Prostate gland (tissue), 2 donors: ENCODE measurements around the gene NEK10. TPM values are rescaled to one million over a fixed set of nuclear protein-coding genes. Genes with fewer than 3 reads are reported as not detected.

Source experiments
- DNase-seq: peaks from one replicate; pipeline ENCODE4 v3.0.0-alpha.2; 2019; ENCODE audit warnings: low spot score
- H3K27ac ChIP-seq, 2 donors: fragments of 200-600 bp; sonication (generic); 2 replicates each; pipeline ENCODE4 v1.5.1; 2017 to 2019
- H3K27me3 ChIP-seq: fragments of 200-600 bp; sonication (generic); replicated peaks from 2 replicates; pipeline ENCODE4 v1.5.1; 2019; ENCODE audit not compliant: insufficient read depth
- H3K36me3 ChIP-seq, 2 donors: fragments of 200-600 bp; sonication (generic); 1 replicate in 1 of 2; 2 replicates in 1 of 2; pipeline versions ENCODE4 v1.5.1 to v1.8.1; 2017 to 2019
- H3K4me1 ChIP-seq: fragments of 200-600 bp; sonication (generic); replicated peaks from 2 replicates; pipeline ENCODE4 v1.5.1; 2019
- H3K4me3 ChIP-seq, 2 donors: fragments of 200-600 bp; sonication (generic); 2 replicates each; pipeline ENCODE4 v1.5.1; 2017 to 2019
- H3K9me3 ChIP-seq: fragments of 200-600 bp; sonication (generic); 2 replicates; pipeline ENCODE4 v1.5.1; 2017
- POLR2A ChIP-seq: fragments of 450-650 bp; IDR thresholded peaks from one replicate; pipeline ENCODE4 v1.6.1; 2016; ENCODE audit warnings: antibody characterized with exemption, mild to moderate bottlenecking
- POLR2AphosphoS5 ChIP-seq: sonication (generic); formaldehyde crosslinking; IDR thresholded peaks from one replicate; pipeline ENCODE4 v1.6.1; 2017; ENCODE audit warnings: antibody characterized with exemption
- WGBS: methylation state at CpG from one replicate; pipeline ENCODE4 v1.1.5; 2018; 5-methylcytosine and 5-hydroxymethylcytosine counted together
- intact Hi-C: fragments of 100-400 bp; cut with DNase I; formaldehyde crosslinking; loops from one replicate; pipeline ENCODE4 v1.14.2; 2022
- total RNA-seq, 2 donors: library from RNA; depleted of rRNA; stranded (reverse); fragments of >200 nt; gene quantifications; one replicate each; pipeline ENCODE4 v1.1.0, GENCODE V29; 2016
- TF ChIP-seq, protein P1 (sequence below), 4 experiments: fragments of 200-600 bp in 2 of 4; fragments of 450-650 bp in 2 of 4; sonication (generic) in 2 of 4; IDR thresholded peaks; 1 replicate in 3 of 4; 2 replicates in 1 of 4; pipeline ENCODE4 v1.5.1; 2016 to 2019; ENCODE audit warnings: antibody characterized with exemption in 4 of 4, mild to moderate bottlenecking in 2 of 4, moderate library complexity in 2 of 4

NEK10 gene
- total RNA-seq, 2 donors from 2014 or later, result 8.9 to 9.1 TPM

DNA sequence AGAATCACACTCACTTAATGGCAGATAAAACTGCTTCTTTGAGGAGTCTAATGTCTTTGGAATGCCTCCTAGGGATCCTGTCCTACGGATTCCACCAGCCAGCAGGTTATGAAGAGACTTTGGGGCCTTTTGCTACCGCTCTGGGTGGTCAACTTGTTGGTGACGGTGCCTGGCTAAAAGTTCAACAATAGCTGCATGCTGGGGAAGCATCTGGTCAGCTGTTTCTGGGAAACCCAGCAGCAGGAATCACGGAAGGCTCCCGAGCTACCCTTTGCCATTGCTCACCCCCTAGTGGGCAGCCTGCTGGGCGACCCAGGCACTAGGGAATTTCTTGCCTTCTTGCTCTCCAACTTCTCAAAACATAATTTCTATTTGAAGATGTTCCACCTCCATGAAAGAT, 263.3 kb downstream of the NEK10 start:
- H3K36me3 ChIP-seq, result no peaks in the 10 kb centered on the region
- H3K4me3 ChIP-seq, result no peak overlapping the region
- DNase-seq, result no peak
- H3K9me3 ChIP-seq, result no peaks in the 10 kb centered on the region
- no peaks in the 10 kb centered on the region for H3K4me1 ChIP-seq
- intact Hi-C loops, result no loop called here
- TF ChIP-seq POLR2A (no peak), POLR2AphosphoS5 (no peak)
- TF ChIP-seq, protein P1, sequence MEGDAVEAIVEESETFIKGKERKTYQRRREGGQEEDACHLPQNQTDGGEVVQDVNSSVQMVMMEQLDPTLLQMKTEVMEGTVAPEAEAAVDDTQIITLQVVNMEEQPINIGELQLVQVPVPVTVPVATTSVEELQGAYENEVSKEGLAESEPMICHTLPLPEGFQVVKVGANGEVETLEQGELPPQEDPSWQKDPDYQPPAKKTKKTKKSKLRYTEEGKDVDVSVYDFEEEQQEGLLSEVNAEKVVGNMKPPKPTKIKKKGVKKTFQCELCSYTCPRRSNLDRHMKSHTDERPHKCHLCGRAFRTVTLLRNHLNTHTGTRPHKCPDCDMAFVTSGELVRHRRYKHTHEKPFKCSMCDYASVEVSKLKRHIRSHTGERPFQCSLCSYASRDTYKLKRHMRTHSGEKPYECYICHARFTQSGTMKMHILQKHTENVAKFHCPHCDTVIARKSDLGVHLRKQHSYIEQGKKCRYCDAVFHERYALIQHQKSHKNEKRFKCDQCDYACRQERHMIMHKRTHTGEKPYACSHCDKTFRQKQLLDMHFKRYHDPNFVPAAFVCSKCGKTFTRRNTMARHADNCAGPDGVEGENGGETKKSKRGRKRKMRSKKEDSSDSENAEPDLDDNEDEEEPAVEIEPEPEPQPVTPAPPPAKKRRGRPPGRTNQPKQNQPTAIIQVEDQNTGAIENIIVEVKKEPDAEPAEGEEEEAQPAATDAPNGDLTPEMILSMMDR (IDR thresholded peaks at IDR 0.05), result no peak
- H3K27ac ChIP-seq, result no peak overlapping the region
- no peaks in the 10 kb centered on the region for H3K27me3 ChIP-seq
- WGBS, result 88% methylated on average over 6 of the region's 6 CpGs

GRCh38 chr3:27097182-27097581, 272.0 kb downstream of the NEK10 start:
- no peaks in the 10 kb centered on the region for H3K27me3 ChIP-seq
- H3K4me3 ChIP-seq, result no peak overlapping the region
- TF ChIP-seq, protein P1 (IDR thresholded peaks at IDR 0.05), result no peak
- TF ChIP-seq POLR2A (no peak), POLR2AphosphoS5 (no peak)
- H3K4me1 ChIP-seq, result no peaks in the 10 kb centered on the region
- intact Hi-C loops, result no loop called here
- no peaks in the 10 kb centered on the region for H3K36me3 ChIP-seq
- H3K9me3 ChIP-seq, result no peaks in the 10 kb centered on the region
- 65% methylated on average over 1 of the region's 1 CpG for WGBS
- no peak for DNase-seq
- H3K27ac ChIP-seq, result no peak overlapping the region

- H3K36me3 ChIP-seq, result no peaks in the 10 kb centered on the region
- H3K4me3 ChIP-seq, result no peak overlapping the region
- no peaks in the 10 kb centered on the region for H3K4me1 ChIP-seq
- TF ChIP-seq, protein P1 (IDR thresholded peaks at IDR 0.05), result no peak
- no peak for TF ChIP-seq POLR2AphosphoS5
- no peak for TF ChIP-seq POLR2A
- no peak for DNase-seq
- H3K27me3 ChIP-seq, result no peaks in the 10 kb centered on the region
- 49% methylated on average over 2 of the region's 2 CpGs for WGBS
- intact Hi-C loops, result no loop called here
- no peak overlapping the region for H3K27ac ChIP-seq
- H3K9me3 ChIP-seq, result no peaks in the 10 kb centered on the region
These were observed 273.5 kb downstream of the NEK10 start for GRCh38 chr3:27095553-27096222.

GRCh38 chr3:27094721-27095120, 274.5 kb downstream of the NEK10 start:
- Histone ChIP-seq H3K4me3 (no peak overlapping the region), H3K27me3 (no peaks in the 10 kb centered on the region), H3K4me1 (no peaks in the 10 kb centered on the region), H3K27ac (no peak overlapping the region), H3K36me3 (no peaks in the 10 kb centered on the region), H3K9me3 (no peaks in the 10 kb centered on the region)
- TF ChIP-seq, protein P1 (IDR thresholded peaks at IDR 0.05), result no peak
- no peak for TF ChIP-seq POLR2A
- TF ChIP-seq POLR2AphosphoS5, result no peak
- intact Hi-C loops, result no loop called here
- WGBS, result 14% methylated on average over 4 of the region's 4 CpGs
- DNase-seq, result no peak

DNA sequence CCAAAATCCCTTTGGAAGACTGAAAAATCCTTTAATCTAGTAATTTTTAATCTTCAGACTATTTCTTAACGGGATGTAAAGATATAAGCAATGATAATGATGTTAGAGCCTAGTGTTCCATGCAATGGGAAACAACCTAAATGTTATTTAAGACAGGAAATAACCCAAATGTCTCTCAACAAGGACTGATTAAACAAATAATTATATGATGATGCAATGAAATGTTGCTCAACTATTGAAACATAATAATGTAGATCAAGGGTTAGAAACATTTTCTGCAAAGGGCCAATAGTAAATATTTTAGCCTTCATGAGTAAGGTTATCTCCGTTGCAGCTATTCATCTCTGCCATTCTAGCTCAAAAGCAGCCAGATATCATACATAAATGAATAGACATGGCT, 275.4 kb downstream of the NEK10 start:
- no peak for DNase-seq
- WGBS, result 44% methylated on average over 2 of the region's 2 CpGs
- Histone ChIP-seq H3K4me3 (no peak overlapping the region), H3K36me3 (no peaks in the 10 kb centered on the region), H3K27me3 (no peaks in the 10 kb centered on the region), H3K9me3 (no peaks in the 10 kb centered on the region), H3K4me1 (no peaks in the 10 kb centered on the region), H3K27ac (no peak overlapping the region)
- TF ChIP-seq POLR2AphosphoS5, result no peak
- TF ChIP-seq, protein P1 (IDR thresholded peaks at IDR 0.05), result no peak
- TF ChIP-seq POLR2A, result no peak
- intact Hi-C loops, result no loop called here
